GM12891 (cell line): ENCODE results near the gene SNW1.
"Not testable (repeated sequence)": the region's sequence is repeated elsewhere in the genome, so short reads cannot be mapped to it uniquely, and the experiment has no call there.

ENCODE experiments used
- DNase-seq: peaks from one replicate; pipeline ENCODE4 v3.0.0; 2011; ENCODE audit warnings: low spot score; ENCODE audit not compliant: insufficient read length
- FAIRE-seq: peaks from 2 replicates; lab custom pipeline; 2011; peaks lifted over from hg19 to GRCh38; lab: Jason Lieb, UNC
- PAX5 ChIP-seq: IDR thresholded peaks from 2 replicates; pipeline ENCODE4 v1.6.1; 2011; ENCODE audit warnings: low read length, moderate library complexity, mild to moderate bottlenecking; ENCODE audit not compliant: insufficient read depth, severe bottlenecking
- POLR2A ChIP-seq: IDR thresholded peaks from 2 replicates; pipeline ENCODE4 v1.6.1; 2011; ENCODE audit warnings: low read depth, low read length, control low read depth
- POLR2AphosphoS5 ChIP-seq: IDR thresholded peaks from 2 replicates; pipeline ENCODE4 v1.6.1; 2011; ENCODE audit warnings: low read depth, low read length, control low read depth
- POU2F2 ChIP-seq: IDR thresholded peaks from 2 replicates; pipeline ENCODE4 v1.6.1; 2011; ENCODE audit warnings: low read depth, mild to moderate bottlenecking, control low read depth, low read length, moderate library complexity
- SPI1 ChIP-seq: IDR thresholded peaks from 2 replicates; pipeline ENCODE4 v1.6.1; 2011; ENCODE audit warnings: low read depth, low read length, control low read depth
- TAF1 ChIP-seq: IDR thresholded peaks from 2 replicates; pipeline ENCODE4 v1.6.1; 2011; ENCODE audit warnings: low read depth, low read length, control low read depth

SNW1 gene

GRCh38 chr14:77791225-77791600 is 30.3 kb upstream of the SNW1 start:
- no peak for TF ChIP-seq SPI1
- TF ChIP-seq TAF1, result no peak
- no peak for TF ChIP-seq POLR2A
- no peak for TF ChIP-seq POLR2AphosphoS5
- no peak for TF ChIP-seq POU2F2
- TF ChIP-seq PAX5, result no peak
- no peak for FAIRE-seq
- DNase-seq, result no peak

GRCh38 chr14:77790566-77791224 is 29.7 kb upstream of the SNW1 start:
- FAIRE-seq (no peak), DNase-seq (no peak)
- no peak for TF ChIP-seq POLR2A

DNA sequence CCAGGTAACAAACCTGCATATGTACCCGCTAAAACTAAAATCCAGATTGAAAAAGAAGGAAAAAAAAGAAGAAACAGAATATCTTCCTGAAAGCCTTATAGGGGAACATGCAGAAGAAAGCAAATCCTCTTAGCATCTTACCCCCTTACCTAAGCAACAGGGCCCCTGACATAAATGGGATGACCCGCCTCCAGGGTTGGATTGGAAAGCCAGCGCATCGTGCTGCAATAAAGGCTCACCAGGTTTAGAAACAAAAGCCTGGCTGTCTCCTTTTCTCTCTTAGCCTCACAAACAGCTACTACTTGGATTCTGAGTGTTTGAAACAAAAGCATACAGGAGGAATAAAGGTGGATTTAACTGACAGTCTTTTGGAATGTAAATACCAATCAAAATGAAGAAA is 25.2 kb upstream of the SNW1 start:
- no peak for TF ChIP-seq POLR2A
- no peak for TF ChIP-seq PAX5
- TF ChIP-seq POU2F2, result no peak
- TF ChIP-seq POLR2AphosphoS5, result no peak
- no peak for TF ChIP-seq SPI1
- no peak for TF ChIP-seq TAF1
- FAIRE-seq (no peak), DNase-seq (no peak)

DNA sequence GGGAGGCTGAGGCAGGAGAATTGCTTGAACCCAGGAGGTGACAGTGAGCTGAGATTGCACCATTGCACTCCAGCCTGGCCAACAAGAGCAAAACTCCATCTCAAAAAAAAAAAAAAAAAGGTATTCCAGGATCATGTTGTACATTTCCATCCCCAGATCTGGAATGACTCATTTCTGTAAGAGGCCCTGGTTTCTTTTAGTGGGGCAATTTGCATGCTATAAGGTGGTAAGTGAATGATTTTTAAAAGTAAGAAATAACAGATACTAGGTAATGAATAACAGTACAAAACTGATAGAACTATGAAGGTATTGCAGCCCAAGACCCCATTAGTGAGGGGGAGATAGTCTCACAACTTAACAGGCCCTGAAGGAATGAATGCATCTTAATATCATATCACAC is 21.2 kb upstream of the SNW1 start:
- DNase-seq, result no peak
- no peak for TF ChIP-seq TAF1
- no peak for TF ChIP-seq POLR2A
- TF ChIP-seq PAX5, result no peak
- no peak for TF ChIP-seq POU2F2
- no peak for TF ChIP-seq POLR2AphosphoS5
- no peak for TF ChIP-seq SPI1
- no peak for FAIRE-seq

DNA sequence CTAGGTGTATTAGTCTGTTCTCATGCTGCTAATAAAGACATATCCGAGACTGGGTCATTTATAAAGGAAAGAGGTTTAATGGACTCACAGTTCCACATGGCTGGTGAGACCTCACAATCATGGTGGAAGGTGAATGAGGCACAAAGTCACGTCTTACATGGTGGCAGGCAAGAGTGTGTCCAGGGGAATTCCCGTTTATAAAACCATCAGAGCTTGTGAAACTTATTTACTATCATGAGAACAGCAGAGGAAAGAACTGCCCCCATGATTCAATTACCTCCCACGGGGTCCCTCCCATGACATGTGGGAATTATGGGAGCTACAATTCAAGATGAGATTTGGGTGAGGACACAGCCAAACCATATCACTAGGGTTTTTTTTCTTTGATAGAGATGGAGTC is 13.0 kb upstream of the SNW1 start:
- not testable (repeated sequence) for FAIRE-seq, DNase-seq

DNA sequence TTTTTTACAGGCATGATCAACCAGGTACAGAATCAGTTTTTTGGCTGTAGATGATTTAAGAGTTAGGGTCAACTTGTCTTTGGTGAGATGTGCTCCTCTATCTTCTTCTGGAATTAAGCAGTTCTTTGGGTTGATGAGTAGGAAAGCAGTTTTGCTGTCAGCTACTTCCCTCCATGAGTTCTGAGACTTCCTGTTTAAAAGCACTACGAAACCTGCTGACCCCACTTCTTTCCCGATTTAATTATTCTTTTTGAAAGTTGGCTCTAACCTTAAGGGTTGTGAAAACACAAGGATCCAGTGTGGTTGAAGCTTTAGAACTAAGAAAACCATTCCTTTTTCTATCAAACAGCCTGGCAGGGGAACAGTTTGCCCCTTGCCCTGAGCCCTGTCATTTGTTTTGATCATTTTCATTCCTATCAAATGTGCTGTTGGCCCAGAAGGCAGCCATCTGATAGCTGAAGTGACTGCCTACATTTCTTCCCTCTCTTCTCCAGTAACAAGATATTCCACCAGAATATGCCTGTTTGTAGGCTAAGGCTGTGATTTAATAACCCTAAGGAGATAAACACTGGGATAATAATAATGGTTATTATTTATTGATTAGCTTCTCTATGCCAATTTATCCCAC is 7.6 kb upstream of the SNW1 start:
- peak; percentile 26 for FAIRE-seq
- DNase-seq, result not testable (repeated sequence)

DNA sequence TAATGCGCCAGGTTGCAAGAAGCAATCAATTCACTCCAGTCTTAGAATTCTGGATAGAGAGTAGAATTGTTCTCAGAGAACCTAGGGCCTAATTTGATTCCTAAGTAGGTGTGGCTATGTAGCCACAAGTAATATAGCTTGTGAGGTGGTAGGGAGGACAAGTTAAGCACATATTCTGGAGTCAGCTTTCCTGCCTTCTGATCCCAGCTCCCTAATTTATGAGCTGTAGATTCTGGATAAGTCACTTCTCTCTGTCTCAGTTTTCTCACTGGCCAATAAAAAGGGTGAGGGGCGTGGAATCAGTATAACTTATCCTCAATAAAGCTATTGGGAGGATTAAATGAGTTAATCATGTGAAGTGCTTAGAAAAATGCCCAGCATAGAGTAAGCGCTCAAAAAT is 3.0 kb upstream of the SNW1 start:
- TF ChIP-seq TAF1, result no peak
- TF ChIP-seq SPI1, result no peak
- FAIRE-seq (no peak), DNase-seq (no peak)

DNA sequence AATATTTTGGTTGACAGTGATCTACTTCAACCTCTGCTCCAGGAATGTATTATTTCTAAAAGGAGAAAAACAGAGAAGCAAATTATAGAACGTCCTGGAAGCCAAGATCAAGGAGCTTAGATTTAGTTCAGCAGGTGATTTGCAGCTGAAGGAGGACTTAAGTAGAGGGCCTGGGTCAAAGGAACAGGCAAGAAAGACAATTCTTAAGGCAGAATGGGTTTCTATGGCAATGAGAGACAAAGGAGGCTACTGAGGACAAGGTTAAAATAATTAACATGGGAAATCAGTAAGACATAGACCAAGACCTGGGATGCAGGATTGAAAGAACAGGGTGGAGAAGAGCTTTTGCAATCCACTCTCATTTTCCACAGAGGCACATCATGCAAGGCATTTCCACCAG is 2.4 kb upstream of the SNW1 start:
- no peak for TF ChIP-seq POU2F2
- TF ChIP-seq POLR2AphosphoS5, result no peak
- no peak for TF ChIP-seq PAX5
- TF ChIP-seq TAF1, result no peak
- no peak for TF ChIP-seq POLR2A
- TF ChIP-seq SPI1, result no peak
- FAIRE-seq (no peak), DNase-seq (no peak)

DNA sequence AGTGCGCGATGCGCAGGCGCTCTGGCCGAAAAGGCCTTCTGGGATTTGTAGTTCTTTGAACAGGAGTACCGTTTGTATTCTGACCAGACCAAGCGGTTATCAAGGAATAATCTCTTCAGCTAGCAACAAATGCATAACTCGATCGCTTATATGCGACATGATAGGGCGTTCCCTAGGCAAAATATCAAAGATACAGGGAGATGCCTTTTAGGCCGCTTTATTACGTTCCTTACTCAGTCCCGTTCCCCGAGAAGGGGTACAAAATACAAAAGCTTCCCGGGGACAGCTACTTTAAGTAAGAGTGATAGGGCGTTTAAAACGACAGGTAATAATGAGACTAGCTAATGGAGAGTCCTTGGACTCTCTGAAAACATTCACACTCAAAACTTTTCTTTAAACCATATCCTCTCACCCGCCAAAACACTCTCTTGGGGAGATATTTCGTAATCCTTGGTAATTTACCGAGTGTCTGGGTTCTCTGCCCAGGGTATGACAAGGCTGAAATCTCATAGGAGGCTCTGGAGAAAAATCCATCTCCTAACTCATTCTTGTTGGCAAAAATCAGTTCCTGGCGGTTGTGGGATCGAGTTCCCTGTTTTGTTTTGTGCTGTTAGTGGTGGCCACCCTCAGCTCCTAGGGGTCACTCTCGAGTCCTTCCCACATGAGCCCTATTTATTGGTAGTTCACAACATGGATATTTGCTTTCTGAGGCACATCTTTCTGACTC is 412 bp upstream of the SNW1 start:
- no peak for TF ChIP-seq PAX5
- TF ChIP-seq POLR2A, result no peak
- TF ChIP-seq POLR2AphosphoS5, result no peak
- no peak for TF ChIP-seq TAF1
- no peak for TF ChIP-seq POU2F2
- no peak for TF ChIP-seq SPI1
- FAIRE-seq (peak; percentile 92), DNase-seq (no peak)

DNA sequence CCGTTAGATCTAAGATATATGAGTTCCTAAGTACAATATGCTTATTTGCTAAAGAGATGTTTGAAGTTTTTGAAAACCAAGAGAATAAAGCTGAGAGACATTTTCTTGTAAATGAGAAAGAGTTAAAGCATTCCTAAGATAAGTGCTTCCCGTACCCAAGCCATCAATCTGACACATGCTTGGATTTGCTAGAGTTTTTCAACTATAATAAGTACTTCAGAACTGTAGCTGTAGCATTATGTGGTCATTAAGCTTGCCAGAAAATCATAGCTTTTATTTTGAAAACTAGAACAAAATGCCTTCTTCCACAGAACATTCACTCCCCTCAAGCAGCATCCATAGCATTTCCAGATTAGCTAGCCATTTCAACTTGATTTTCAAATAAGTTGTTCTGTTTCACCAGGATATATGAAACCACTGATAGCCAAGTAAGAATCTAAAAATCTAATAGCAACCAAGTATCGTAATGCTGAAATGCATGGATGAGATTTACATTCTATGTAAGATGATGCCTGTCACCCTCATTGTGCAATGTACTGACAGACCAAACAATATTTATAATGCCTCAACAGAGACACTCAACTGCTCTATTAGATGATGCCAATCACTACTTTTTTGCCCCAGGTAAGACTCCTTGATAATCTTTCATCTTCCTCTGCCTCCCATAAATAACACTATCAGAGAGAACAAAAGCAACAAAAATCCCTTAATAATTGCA is 8.0 kb downstream of the SNW1 start:
- DNase-seq (no peak), FAIRE-seq (peak; percentile 62)
- TF ChIP-seq POLR2A (no peak), POLR2AphosphoS5 (no peak), SPI1 (no peak), PAX5 (no peak), TAF1 (no peak), POU2F2 (no peak)
